HL-60/S4 treated with phorbol 12-myristate 13-acetate at 8.2 ng/mL for 4 days and 3 days (cell line): ENCODE results near the gene COL4A6.
"Not testable (repeated sequence)": the region's sequence is repeated elsewhere in the genome, so short reads cannot be mapped to it uniquely, and the experiment has no call there.

Experiments used
- in situ Hi-C: fragments of 300-500 bp; cut with MboI; formaldehyde crosslinking; loops from 2 replicates; pipeline ENCODE4 v1.15.0; 2022; ENCODE audit warnings: low sequenced_read_pairs

COL4A6 gene

DNA sequence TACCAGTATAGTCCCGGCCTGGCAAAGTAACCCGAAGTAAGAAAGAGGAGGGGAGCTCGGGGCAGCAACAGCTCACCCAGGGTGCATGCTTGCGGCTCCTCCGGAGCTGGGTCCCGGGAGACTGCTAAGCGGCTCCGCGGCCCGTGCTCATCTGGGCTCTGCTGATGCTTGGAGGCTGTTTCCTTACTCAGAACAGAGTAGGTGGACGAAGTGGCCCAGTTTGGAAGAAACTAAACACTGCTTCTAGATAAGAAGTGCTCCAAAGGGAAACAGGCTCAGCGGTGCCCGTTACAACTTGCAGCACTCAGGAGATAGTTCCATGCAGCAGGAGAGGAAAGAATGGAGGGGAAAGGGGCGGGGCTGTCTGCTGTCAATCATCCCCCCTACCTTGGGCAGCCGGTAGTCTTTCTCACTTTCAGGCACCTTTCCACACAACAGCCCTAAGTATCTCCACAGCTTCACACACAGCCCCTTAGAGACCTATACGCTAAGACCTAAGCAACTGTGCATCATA is at the start of gene COL4A6:
TSS of gene COL4A6 (minus strand) at position 313 of the 514 bp plus-strand sequence. CDS start at position 87, 226 bp downstream.
- in situ Hi-C loops, result no loop called here

- in situ Hi-C loops, result no loop called here
Observed at GRCh38 chrX:108485960-108486359, 47.7 kb upstream of the COL4A6 start.

- in situ Hi-C loops, result no loop called here
Observed at GRCh38 chrX:108484251-108484650, 46.0 kb upstream of the COL4A6 start.

- in situ Hi-C loops, result not testable (repeated sequence)
Observed at GRCh38 chrX:108481528-108481927, 43.3 kb upstream of the COL4A6 start.

GRCh38 chrX:108473979-108474378 is 35.8 kb upstream of the COL4A6 start:
- in situ Hi-C loops, result no loop called here

GRCh38 chrX:108468486-108468885 is 30.3 kb upstream of the COL4A6 start:
- in situ Hi-C loops, result no loop called here

DNA sequence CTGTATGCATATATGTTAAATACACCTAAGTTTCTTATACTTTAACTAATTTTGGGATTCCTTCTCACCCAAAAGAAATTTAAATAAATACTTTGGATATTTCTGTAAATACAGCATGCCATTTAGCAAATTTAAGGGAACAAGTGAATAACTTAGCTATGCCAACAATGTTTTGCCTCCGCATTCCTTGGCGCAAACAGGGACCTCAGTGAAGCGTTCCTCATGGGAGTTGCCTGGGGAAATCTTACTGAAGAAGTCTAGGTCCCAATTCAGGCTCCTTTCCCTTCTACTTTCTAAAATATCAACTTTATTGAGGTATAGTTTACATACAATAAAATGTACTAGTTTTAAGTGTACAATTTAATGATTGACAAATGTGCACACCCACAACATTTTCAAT is 26.4 kb upstream of the COL4A6 start:
- in situ Hi-C loops, result no loop called here

DNA sequence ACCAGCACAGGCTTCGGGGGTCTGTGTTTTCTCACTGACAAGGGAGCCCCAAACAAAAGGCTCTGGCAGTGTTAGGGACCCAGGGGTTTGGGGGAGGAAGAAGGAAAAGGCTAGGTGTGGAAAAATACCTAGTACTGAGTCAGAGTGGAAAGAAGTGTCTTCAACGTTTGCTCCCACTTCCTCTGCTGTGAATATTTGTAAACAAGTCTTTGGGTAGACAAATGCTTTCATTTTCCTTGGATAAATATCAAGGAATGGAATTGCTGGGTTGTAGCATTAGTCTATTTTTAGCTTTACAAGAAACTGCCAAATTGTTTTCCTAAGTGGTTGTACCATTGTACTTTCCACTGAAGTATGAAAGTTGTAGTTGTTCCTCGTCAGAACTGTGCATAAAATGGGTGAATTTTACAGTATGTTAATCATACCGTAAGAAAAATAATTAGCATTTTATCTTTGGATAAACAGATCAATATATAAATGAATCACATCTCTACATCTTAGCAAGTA is 18.8 kb upstream of the COL4A6 start:
- in situ Hi-C loops, result no loop called here

GRCh38 chrX:108453841-108454240 is 15.6 kb upstream of the COL4A6 start:
- in situ Hi-C loops, result no loop called here

GRCh38 chrX:108447303-108447702 is 9.1 kb upstream of the COL4A6 start:
- in situ Hi-C loops, result no loop called here

DNA sequence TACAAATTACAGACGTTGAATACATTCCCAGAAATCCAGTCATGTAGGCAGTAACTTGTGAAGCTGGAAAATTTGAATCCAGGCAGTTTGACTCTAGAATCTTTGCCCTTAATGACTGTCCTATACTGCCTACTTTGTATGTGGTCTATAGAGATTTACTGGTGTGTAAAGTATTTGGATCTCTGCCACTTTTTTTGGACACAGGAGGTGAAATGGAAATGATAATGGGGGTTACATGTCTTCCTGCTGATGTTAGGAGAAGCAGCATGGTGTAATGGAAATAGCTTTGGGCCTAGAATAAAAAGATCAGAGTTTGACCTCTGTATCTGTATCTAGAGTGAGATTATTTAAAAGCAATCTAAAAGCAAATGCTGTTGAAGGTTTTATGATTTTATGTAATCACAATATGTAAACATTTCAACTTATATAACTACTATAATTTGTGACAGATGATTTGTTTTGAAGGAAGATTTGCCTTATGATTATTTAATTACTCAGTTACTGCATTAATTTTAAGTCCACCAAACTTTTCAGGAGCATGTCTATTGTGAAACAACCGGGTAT is 4.8 kb upstream of the COL4A6 start:
- in situ Hi-C loops, result no loop called here

GRCh38 chrX:108439961-108440696 is 1.9 kb upstream of the COL4A6 start:
- in situ Hi-C loops, result no loop called here

GRCh38 chrX:108439426-108439942 is 1.3 kb upstream of the COL4A6 start, which contains the start of gene COL4A5:
COL4A5 (plus strand) TSS chrX:108439838; CDS start chrX:108440126, 288 bp downstream.
- in situ Hi-C loops, result no loop called here

GRCh38 chrX:108437349-108438109 is 693 bp downstream of the COL4A6 start:
- in situ Hi-C loops, result no loop called here

- in situ Hi-C loops, result no loop called here
Observed at GRCh38 chrX:108435261-108435660, 3.0 kb downstream of the COL4A6 start.

DNA sequence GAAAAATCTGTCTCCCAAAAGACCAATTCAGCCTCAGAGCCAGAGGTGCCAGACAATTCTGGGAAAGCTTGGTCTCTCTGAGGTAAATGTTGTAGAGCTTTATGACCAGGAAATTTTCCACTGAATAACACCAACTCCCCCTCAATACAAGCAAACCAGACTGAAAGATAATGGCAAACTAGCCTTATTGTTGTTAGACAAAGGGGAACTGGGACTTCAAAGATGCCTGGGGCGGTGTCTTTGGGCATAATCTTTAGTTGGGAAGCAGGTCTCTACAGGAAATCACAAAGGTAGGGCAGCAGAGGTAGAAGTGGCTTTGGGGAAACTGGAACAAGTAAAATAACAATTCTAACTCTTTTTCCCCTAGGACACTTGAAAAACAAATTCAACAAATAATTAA is 12.0 kb downstream of the COL4A6 start:
- in situ Hi-C loops, result no loop called here

GRCh38 chrX:108420481-108420880 is 17.7 kb downstream of the COL4A6 start:
- in situ Hi-C loops, result no loop called here

GRCh38 chrX:108419401-108419800 is 18.8 kb downstream of the COL4A6 start:
- in situ Hi-C loops, result no loop called here

DNA sequence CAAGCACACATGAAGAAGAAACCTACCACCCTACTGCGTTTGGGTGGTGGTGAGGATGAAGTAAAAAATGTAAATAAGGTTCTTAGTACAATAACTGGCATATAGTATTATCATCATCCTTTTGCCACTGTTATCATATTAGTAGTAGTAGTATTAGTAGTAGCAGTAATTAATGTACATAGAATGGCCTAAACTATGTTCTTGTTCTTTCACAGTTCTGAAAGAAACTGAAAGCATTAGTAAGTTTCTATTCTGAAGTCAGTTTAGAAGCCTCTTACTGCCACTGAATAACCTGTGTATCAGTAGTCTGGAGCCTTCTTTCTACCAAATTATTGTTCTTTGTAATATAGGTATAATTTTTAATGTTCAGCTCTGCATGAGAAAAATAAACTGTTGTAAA is 21.0 kb downstream of the COL4A6 start:
- in situ Hi-C loops, result no loop called here

DNA sequence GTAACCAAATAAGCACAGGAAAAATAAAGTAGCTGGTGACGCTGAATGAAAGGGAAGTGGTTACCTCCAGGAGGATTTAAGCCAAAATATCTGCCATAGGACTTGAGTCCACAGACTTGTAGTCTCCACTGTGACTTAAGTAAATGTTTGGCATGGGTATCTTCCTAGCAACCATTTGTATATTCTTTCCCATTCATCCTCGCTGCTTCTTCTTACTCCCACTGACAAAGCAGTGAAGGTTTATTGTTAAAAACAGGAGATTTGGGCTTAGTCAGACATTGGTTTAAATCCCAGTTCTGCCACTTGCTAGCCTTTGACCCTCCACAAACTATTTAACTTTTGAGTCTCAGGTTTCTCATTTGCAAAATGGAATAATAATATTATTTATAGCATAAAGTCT is 22.3 kb downstream of the COL4A6 start:
- in situ Hi-C loops, result no loop called here

DNA sequence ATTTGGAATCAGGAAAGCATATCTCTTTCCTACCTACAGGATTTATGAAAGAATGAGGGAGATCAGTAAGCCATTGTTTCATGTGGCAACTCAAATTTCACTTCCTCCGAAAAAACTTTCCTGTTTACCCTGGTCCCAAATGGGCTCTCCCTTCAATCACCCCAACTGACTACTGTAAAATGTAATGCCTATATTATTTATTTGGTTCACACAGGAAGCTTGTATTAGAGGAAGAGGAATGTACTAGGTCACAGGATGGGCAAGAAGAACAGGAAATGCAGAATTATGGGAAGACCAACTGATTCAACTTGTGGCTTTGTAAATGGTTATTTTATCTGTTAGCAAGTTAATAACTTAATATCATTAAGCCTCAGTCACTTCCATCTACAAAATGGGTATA is 23.1 kb downstream of the COL4A6 start:
- in situ Hi-C loops, result no loop called here
